GM12874 (cell line): ENCODE data around the gene FHIT.

Experiments
- CTCF ChIP-seq: IDR thresholded peaks from 2 replicates; pipeline ENCODE4 v1.5.1; 2011; ENCODE audit warnings: low read depth, mild to moderate bottlenecking, control low read depth, low read length, moderate library complexity; ENCODE audit not compliant: insufficient read depth

The FHIT gene

GRCh38 chr3:59981377-59981776 lies 1269.9 kb downstream of the FHIT start:
- no peak for TF ChIP-seq CTCF

- TF ChIP-seq CTCF: no peak
Observed at GRCh38 chr3:59980576-59980975, 1270.7 kb downstream of the FHIT start.

- TF ChIP-seq CTCF: no peak
Observed at GRCh38 chr3:59979542-59979941, 1271.7 kb downstream of the FHIT start.

GRCh38 chr3:59978979-59979378 lies 1272.3 kb downstream of the FHIT start:
- no peak for TF ChIP-seq CTCF

GRCh38 chr3:59970796-59971195 lies 1280.5 kb downstream of the FHIT start:
- no peak for TF ChIP-seq CTCF

GRCh38 chr3:59970376-59970775 lies 1280.9 kb downstream of the FHIT start:
- no peak for TF ChIP-seq CTCF

GRCh38 chr3:59968513-59969045 lies 1282.7 kb downstream of the FHIT start:
- TF ChIP-seq CTCF: no peak

- TF ChIP-seq CTCF: no peak
Observed at GRCh38 chr3:59963676-59964075, 1287.6 kb downstream of the FHIT start.
